HEK293 (cell line): ENCODE results near the gene C16orf74.

Experiments
- CTCF ChIA-PET: fragments of 350-600 bp; formaldehyde crosslinking; extraction: SDS; loops from one replicate; lab custom pipeline; 2021; ENCODE audit warnings: antibody characterized with exemption; lab: Yijun Ruan, JAX
- POLR2A ChIA-PET: fragments of 300-600 bp; formaldehyde crosslinking; extraction: SDS; loops from one replicate; lab custom pipeline; 2020; ENCODE audit warnings: antibody characterized with exemption, inconsistent platforms; lab: Yijun Ruan, JAX
- H3K27ac ChIP-seq: fragments of 200-500 bp; sonication (Bioruptor generic); 2 replicates; pipeline ENCODE4 v1.5.1; 2014; ENCODE audit warnings: low read depth, low read length, control low read depth, inconsistent platforms; ENCODE audit errors: extremely low read depth
- H3K36me3 ChIP-seq, 2 experiments: fragments of 200-500 bp in 1 of 2; sonication (Bioruptor generic) in 1 of 2; 1 replicate in 1 of 2; 2 replicates in 1 of 2; pipeline ENCODE4 v1.5.1; 2014 to 2017; ENCODE audit warnings: inconsistent platforms in 2 of 2, low read length in 2 of 2; ENCODE audit not compliant: control insufficient read depth in 2 of 2, insufficient read depth in 1 of 2
- H3K4me1 ChIP-seq: fragments of 200-500 bp; sonication (Bioruptor generic); 2 replicates; pipeline ENCODE4 v1.5.1; 2014; ENCODE audit warnings: mild to moderate bottlenecking, low read length, inconsistent platforms; ENCODE audit not compliant: control insufficient read depth, insufficient read depth
- H3K4me3 ChIP-seq: 2 replicates; pipeline ENCODE4 v1.5.1; 2011; ENCODE audit warnings: low read depth, mild to moderate bottlenecking, control low read depth, low read length, moderate library complexity
- H3K9me3 ChIP-seq: fragments of 200-500 bp; sonication (Bioruptor generic); 2 replicates; pipeline ENCODE4 v1.5.1; 2014; ENCODE audit warnings: low read depth, low read length, inconsistent platforms; ENCODE audit not compliant: control insufficient read depth, insufficient read depth
- IKZF3 ChIP-seq: fragments of 450-650 bp; IDR thresholded peaks from 2 replicates; pipeline ENCODE4 v1.5.0; 2018; ENCODE audit warnings: missing biosample characterization, mild to moderate bottlenecking, missing genetic modification characterization, moderate library complexity
- YY1 ChIP-seq: fragments of 450-650 bp; formaldehyde crosslinking; IDR thresholded peaks from 2 replicates; pipeline ENCODE4 v1.5.1; 2018; ENCODE audit warnings: missing biosample characterization, missing genetic modification characterization
- ZFP41 ChIP-seq: fragments of 450-650 bp; formaldehyde crosslinking; IDR thresholded peaks from 2 replicates; pipeline ENCODE4 v1.5.1; 2016; ENCODE audit warnings: missing biosample characterization, missing genetic modification characterization, borderline replicate concordance
- ZFP69B ChIP-seq: fragments of 450-650 bp; formaldehyde crosslinking; IDR thresholded peaks from 2 replicates; pipeline ENCODE4 v1.5.1; 2016; ENCODE audit warnings: missing biosample characterization, missing genetic modification characterization
- ZNF155 ChIP-seq: fragments of 450-650 bp; formaldehyde crosslinking; IDR thresholded peaks from 2 replicates; pipeline ENCODE4 v1.5.1; 2016; ENCODE audit warnings: missing biosample characterization, missing genetic modification characterization
- ZNF544 ChIP-seq: fragments of 450-650 bp; formaldehyde crosslinking; IDR thresholded peaks from 2 replicates; pipeline ENCODE4 v1.5.0; 2017; ENCODE audit warnings: missing biosample characterization, missing genetic modification characterization
- ZNF670 ChIP-seq: fragments of 450-650 bp; formaldehyde crosslinking; IDR thresholded peaks from 2 replicates; pipeline ENCODE4 v1.5.1; 2016; ENCODE audit warnings: missing biosample characterization, missing genetic modification characterization, low read depth
- TF ChIP-seq, protein P1 (sequence below): fragments of 450-650 bp; formaldehyde crosslinking; IDR thresholded peaks from 2 replicates; pipeline ENCODE4 v1.5.1; 2016; ENCODE audit warnings: missing biosample characterization, missing genetic modification characterization
- TF ChIP-seq, protein P2 (sequence below): fragments of 450-650 bp; formaldehyde crosslinking; IDR thresholded peaks from 2 replicates; pipeline ENCODE4 v1.5.1; 2017; ENCODE audit warnings: missing biosample characterization, missing genetic modification characterization
- TF ChIP-seq, protein P3 (sequence below): fragments of 450-650 bp; formaldehyde crosslinking; IDR thresholded peaks from 2 replicates; pipeline ENCODE4 v1.5.1; 2016; ENCODE audit warnings: missing biosample characterization, missing genetic modification characterization
- TF ChIP-seq, protein P4 (sequence below): sonication (generic); formaldehyde crosslinking; IDR thresholded peaks from 2 replicates; pipeline ENCODE4 v1.8.1; 2022; ENCODE audit warnings: mild to moderate bottlenecking, moderate library complexity, missing genetic modification reagents
- TF ChIP-seq, protein P5 (sequence below): fragments of 450-650 bp; formaldehyde crosslinking; IDR thresholded peaks from 2 replicates; pipeline ENCODE4 v1.5.1; 2016; ENCODE audit warnings: missing biosample characterization, missing genetic modification characterization
- TF ChIP-seq, protein P6 (sequence below): fragments of 450-650 bp; formaldehyde crosslinking; IDR thresholded peaks from 2 replicates; pipeline ENCODE4 v1.5.1; 2016; ENCODE audit warnings: missing biosample characterization, missing genetic modification characterization, low read depth
- TF ChIP-seq, protein P7 (sequence below): fragments of 450-650 bp; IDR thresholded peaks from 2 replicates; pipeline ENCODE4 v1.5.1; 2018; ENCODE audit warnings: missing biosample characterization, missing genetic modification characterization
- TF ChIP-seq, protein P8 (sequence below): fragments of 450-650 bp; formaldehyde crosslinking; IDR thresholded peaks from 2 replicates; pipeline ENCODE4 v1.5.1; 2016; ENCODE audit warnings: missing biosample characterization, missing genetic modification characterization

The C16orf74 gene

DNA sequence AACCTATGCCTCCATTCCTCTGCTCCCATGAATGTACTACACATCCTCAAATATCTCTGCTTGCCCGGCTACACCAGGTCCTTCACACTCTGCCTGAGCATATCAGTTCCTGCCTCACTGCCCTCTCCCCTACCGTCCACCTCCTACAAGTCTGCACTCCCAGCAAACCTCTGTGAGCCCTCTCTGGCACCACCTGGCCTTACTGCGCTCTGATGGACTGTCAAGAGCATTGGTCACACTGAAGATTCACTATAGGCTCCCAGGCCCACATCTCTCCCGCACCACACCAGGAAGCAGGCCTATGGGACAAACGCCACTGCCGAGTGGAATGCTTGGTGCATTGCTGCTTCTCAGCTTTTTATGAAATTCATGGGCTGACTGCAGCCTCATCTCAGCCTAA lies 71.0 kb downstream of the C16orf74 start:
- POLR2A ChIA-PET: no interaction called here
- Histone ChIP-seq H3K4me3 (no peak overlapping the region), H3K36me3 (peaks cover 19 to 100% of the 10 kb centered on the region in 2 experiments; a peak in 2 of 3 replicates), H3K27ac (no peak overlapping the region), H3K4me1 (no peaks in the 10 kb centered on the region), H3K9me3 (no peaks in the 10 kb centered on the region)
- CTCF ChIA-PET: interaction anchor here (1.7 to 7.6 kb wide), 2 partner anchors 21 to 38 kb away, joined by 7 to 87 read pairs; no protein-coding TSS in a partner anchor
- no peak for TF ChIP-seq ZNF670 (tag by site-specific recombination)
- TF ChIP-seq, protein P1, sequence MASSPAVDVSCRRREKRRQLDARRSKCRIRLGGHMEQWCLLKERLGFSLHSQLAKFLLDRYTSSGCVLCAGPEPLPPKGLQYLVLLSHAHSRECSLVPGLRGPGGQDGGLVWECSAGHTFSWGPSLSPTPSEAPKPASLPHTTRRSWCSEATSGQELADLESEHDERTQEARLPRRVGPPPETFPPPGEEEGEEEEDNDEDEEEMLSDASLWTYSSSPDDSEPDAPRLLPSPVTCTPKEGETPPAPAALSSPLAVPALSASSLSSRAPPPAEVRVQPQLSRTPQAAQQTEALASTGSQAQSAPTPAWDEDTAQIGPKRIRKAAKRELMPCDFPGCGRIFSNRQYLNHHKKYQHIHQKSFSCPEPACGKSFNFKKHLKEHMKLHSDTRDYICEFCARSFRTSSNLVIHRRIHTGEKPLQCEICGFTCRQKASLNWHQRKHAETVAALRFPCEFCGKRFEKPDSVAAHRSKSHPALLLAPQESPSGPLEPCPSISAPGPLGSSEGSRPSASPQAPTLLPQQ (tag by site-specific recombination): no peak
- TF ChIP-seq ZFP69B (tag by site-specific recombination): no peak
- TF ChIP-seq, protein P2, sequence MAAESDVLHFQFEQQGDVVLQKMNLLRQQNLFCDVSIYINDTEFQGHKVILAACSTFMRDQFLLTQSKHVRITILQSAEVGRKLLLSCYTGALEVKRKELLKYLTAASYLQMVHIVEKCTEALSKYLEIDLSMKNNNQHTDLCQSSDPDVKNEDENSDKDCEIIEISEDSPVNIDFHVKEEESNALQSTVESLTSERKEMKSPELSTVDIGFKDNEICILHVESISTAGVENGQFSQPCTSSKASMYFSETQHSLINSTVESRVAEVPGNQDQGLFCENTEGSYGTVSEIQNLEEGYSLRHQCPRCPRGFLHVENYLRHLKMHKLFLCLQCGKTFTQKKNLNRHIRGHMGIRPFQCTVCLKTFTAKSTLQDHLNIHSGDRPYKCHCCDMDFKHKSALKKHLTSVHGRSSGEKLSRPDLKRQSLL (tag by site-specific recombination): no peak
- TF ChIP-seq, protein P3, sequence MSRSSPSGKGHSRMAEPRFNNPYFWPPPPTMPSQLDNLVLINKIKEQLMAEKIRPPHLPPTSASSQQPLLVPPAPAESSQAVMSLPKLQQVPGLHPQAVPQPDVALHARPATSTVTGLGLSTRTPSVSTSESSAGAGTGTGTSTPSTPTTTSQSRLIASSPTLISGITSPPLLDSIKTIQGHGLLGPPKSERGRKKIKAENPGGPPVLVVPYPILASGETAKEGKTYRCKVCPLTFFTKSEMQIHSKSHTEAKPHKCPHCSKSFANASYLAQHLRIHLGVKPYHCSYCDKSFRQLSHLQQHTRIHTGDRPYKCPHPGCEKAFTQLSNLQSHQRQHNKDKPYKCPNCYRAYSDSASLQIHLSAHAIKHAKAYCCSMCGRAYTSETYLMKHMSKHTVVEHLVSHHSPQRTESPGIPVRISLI: no peak
- TF ChIP-seq, protein P4, sequence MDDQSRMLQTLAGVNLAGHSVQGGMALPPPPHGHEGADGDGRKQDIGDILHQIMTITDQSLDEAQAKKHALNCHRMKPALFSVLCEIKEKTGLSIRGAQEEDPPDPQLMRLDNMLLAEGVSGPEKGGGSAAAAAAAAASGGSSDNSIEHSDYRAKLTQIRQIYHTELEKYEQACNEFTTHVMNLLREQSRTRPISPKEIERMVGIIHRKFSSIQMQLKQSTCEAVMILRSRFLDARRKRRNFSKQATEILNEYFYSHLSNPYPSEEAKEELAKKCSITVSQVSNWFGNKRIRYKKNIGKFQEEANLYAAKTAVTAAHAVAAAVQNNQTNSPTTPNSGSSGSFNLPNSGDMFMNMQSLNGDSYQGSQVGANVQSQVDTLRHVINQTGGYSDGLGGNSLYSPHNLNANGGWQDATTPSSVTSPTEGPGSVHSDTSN (CRISPR knock-in tag): no peak
- TF ChIP-seq, protein P5, sequence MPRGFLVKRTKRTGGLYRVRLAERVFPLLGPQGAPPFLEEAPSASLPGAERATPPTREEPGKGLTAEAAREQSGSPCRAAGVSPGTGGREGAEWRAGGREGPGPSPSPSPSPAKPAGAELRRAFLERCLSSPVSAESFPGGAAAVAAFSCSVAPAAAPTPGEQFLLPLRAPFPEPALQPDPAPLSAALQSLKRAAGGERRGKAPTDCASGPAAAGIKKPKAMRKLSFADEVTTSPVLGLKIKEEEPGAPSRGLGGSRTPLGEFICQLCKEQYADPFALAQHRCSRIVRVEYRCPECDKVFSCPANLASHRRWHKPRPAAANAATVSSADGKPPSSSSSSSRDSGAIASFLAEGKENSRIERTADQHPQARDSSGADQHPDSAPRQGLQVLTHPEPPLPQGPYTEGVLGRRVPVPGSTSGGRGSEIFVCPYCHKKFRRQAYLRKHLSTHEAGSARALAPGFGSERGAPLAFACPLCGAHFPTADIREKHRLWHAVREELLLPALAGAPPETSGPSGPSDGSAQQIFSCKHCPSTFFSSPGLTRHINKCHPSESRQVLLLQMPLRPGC (tag by site-specific recombination): no peak
- no peak for TF ChIP-seq ZNF544 (tag by site-specific recombination)
- no peak for TF ChIP-seq YY1 (tag by site-specific recombination)
- TF ChIP-seq, protein P6, sequence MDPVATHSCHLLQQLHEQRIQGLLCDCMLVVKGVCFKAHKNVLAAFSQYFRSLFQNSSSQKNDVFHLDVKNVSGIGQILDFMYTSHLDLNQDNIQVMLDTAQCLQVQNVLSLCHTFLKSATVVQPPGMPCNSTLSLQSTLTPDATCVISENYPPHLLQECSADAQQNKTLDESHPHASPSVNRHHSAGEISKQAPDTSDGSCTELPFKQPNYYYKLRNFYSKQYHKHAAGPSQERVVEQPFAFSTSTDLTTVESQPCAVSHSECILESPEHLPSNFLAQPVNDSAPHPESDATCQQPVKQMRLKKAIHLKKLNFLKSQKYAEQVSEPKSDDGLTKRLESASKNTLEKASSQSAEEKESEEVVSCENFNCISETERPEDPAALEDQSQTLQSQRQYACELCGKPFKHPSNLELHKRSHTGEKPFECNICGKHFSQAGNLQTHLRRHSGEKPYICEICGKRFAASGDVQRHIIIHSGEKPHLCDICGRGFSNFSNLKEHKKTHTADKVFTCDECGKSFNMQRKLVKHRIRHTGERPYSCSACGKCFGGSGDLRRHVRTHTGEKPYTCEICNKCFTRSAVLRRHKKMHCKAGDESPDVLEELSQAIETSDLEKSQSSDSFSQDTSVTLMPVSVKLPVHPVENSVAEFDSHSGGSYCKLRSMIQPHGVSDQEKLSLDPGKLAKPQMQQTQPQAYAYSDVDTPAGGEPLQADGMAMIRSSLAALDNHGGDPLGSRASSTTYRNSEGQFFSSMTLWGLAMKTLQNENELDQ: no peak
- TF ChIP-seq, protein P7, sequence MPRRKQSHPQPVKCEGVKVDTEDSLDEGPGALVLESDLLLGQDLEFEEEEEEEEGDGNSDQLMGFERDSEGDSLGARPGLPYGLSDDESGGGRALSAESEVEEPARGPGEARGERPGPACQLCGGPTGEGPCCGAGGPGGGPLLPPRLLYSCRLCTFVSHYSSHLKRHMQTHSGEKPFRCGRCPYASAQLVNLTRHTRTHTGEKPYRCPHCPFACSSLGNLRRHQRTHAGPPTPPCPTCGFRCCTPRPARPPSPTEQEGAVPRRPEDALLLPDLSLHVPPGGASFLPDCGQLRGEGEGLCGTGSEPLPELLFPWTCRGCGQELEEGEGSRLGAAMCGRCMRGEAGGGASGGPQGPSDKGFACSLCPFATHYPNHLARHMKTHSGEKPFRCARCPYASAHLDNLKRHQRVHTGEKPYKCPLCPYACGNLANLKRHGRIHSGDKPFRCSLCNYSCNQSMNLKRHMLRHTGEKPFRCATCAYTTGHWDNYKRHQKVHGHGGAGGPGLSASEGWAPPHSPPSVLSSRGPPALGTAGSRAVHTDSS (tag by site-specific recombination): no peak
- no peak for TF ChIP-seq ZNF155 (tag by site-specific recombination)
- TF ChIP-seq, protein P8, sequence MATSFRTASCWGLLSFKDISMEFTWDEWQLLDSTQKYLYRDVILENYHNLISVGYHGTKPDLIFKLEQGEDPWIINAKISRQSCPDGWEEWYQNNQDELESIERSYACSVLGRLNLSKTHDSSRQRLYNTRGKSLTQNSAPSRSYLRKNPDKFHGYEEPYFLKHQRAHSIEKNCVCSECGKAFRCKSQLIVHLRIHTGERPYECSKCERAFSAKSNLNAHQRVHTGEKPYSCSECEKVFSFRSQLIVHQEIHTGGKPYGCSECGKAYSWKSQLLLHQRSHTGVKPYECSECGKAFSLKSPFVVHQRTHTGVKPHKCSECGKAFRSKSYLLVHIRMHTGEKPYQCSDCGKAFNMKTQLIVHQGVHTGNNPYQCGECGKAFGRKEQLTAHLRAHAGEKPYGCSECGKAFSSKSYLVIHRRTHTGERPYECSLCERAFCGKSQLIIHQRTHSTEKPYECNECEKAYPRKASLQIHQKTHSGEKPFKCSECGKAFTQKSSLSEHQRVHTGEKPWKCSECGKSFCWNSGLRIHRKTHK: no peak
- no peak for TF ChIP-seq IKZF3 (tag by site-specific recombination)
- TF ChIP-seq ZFP41 (tag by site-specific recombination): no peak
